ENCODE results near the gene RGS8.

RGS8 gene

DNA sequence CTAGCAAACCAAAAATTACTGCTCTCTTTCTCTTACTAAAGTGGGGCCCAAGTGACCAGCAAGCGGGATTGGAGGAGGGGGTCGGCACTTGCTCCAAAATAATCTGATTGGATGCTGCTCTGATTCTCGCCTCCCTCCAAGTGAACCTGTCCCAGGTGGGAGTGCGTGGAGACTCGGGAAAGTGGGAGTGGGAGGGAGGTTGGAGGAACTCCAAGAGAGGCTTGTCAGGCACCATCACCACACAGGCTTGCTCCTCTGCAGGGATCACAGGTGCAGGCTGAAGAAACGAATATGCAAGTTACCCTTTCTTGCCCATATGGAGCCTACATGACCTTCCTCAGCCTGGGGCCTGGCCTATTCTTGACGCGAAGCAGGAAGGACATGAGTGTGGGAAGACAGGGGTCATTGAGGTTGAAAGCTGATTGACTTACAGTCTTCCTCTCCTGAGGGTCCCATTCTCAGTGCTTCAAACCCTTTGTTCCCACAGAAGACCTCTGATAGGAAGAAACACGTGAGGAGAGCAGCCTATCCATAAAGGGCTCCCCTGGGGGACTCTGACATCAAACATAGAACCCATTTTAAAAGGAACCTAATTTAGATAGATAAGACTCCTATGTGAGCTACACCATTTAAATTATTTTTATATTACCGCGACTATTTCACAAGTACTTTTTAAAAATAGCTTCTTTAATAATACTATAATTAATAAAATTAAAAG is 14.2 kb downstream of the RGS8 start:
- no peak for DNase-seq

DNA sequence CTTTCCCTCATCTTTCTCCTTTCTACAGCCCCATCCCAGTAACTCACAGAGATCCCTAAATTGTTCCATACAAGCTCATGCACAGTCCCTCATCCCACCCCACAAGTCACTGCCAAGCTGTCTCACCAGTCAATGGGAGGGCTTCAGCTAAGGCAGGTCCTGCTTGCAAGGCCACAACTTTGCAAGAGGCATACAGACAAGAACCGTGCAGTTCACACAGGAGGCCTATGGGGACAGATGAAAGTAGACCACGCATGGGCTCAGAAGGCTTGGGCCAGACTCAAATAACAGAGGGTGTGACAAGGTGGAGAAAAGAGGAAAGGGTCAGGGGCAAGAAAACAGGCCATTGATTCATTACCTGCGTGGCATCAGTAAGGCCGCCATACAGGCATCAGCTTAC is 15.1 kb downstream of the RGS8 start:
- DNase-seq, result no peak

DNA sequence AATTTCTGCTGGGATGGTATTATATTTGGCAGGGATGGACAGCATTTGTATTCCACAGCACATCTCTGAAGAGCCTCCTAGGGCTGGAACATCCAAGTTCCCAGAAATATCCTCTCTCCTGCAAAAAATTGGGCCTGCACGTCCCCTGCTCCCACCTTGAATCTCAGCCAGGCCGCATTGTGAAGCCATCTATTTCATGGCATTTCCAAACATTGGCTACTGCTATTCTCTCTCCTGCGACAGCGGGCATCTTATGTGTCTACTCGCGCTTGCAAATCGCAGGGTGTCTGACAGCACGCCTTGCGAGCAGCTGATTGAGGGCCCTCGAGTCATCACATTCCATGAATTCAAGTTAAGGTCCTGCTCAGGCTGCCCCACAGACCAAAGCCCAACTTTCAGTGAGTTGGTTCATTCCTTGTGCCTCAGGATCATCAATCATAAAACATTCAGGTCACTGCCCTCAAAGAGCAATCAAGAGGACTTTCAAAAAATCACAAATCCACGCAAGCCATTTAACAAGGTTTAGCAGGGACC is 15.8 kb downstream of the RGS8 start:
- no peak for DNase-seq

DNA sequence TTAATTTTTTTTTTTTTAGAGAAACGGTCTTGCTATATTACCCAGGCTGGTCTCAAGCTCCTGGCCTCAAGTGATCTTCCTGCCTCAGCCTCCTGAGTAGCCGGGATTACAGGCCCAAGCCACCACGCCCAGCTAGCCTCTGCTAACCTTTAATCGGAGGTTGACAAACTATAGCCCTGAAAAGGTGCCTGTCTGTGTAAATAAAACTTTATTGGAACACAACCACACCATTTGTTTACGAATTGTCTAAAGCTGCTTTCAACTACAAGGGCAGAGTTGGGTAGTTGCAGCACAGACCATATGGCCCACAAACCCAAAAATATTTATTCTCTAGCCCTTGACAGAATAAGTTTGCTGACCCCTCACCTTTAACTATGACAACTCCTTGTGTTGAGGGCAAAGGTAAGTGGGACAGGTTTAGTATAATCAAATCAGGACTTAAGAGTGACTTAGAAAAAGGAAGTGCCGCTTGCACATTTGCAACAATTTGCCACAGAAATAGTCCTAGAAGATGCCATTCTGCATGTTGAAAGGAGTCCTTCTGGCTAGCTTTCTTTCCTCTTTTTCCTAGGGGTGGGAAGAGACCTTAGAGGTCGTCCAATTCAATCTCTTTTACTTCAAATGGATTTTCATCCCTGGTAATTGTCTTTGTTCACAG is 16.4 kb downstream of the RGS8 start:
- no peak for DNase-seq

DNA sequence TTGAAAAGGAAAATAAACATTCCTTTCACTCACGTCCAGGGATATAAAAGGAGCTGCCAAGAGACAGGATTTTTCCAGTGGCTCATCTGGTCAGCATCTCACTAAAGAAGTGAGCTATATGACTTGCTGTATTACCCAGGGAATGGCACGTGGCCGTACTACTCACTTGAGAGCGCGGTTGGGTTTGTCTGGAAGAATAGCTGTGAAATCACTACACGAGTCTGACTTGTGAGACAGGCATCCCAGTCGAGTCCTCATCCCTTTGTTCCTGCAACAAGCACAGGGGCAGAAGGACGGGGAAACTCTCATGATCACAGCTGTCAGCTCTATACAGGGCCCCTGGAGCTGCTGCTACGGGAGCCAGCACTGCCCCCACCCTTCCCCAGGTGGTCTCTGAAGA is 17.7 kb downstream of the RGS8 start:
- no peak for DNase-seq

DNA sequence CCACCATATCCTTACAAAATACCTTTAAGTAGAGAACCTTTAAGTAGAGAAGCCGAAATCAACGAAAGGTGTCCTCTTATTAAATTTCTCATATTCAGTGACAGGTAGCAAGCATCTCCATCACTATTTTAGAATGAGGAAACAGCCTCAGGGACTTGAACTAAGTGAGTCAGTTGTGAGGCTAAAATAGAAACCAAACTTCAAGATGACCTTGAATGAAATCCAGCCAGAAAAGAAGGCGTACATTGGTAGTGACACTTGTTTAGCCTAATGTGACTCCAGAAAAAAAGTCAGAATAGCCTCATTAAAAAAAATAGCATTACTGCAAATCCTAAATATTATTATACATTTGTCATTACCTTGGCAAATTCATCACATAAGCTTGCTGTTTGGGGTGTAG is 20.1 kb downstream of the RGS8 start:
- DNase-seq, result no peak

DNA sequence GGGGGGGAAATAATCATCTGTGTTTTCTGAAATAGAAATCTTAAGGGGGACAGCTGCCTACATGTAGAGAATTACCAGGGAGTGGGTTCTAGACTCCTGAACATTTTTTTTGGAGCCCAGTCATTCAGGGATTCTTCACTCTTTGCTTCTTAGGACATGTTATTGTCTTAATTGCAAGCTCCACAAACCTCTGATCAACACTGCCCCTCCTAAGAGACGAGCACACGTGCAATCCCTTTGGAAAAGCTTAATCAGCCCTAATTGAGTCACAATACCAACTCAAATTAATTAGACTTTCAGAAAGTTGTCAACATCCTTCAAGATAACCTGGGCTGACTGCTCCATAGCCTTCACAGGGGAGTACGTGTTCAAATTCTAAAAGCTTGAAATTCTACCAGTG is 21.4 kb downstream of the RGS8 start:
- no peak for DNase-seq

DNA sequence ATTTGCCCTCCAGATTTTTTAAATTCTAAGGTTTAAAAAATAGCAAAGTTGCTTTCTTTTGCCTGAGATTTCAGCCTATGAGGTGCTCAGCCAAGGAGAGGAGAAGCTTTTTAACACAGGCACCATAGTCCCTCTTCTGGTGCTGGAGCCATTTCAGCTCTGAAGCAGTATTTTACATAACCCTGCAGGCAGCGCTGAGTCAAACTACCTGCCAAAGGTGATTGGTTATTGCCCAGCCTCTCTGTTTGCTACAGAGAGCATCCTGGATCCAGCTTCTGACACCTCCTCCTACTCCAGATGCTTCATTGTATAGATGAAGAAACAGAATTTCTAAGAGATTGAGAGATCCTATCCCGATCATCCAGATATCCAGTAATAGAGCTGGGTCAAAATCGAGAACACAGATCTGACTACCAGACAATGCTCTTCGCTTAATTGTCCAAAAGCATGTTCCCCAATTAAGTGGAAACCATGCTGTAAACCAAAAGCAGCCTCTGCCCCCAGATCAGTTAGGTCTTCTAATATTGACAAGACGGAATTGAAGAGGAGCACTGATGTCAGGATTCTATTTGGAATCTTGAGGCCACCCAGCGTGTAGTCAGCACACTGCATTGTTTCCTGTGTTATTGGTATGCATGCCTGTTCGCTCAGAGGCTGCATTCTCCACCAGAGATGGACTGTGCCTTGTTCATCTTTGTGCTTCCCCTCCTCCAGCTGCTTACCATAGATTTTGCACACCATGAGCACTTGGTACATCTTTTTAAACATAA is 22.1 kb downstream of the RGS8 start:
- DNase-seq, result no peak

DNA sequence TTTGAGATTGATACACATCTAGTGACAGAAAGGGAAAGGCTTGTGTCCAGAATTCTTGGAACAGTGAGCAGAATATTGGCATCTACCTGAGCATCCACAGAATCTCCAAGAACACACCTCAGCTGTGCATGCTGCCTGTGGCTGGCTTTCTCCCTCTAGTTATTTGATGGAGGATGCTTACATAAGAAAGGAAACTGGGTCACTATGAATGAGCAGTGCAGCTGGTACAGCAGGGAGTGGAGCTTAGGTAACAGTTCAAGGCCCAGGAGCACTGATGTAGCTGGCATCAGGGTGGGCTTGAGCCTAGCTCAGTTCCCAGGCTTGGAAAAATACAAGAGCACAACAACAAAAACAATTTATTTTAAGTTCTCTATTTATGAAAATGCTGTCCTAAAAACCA is 26.3 kb downstream of the RGS8 start:
- DNase-seq, result no peak

DNA sequence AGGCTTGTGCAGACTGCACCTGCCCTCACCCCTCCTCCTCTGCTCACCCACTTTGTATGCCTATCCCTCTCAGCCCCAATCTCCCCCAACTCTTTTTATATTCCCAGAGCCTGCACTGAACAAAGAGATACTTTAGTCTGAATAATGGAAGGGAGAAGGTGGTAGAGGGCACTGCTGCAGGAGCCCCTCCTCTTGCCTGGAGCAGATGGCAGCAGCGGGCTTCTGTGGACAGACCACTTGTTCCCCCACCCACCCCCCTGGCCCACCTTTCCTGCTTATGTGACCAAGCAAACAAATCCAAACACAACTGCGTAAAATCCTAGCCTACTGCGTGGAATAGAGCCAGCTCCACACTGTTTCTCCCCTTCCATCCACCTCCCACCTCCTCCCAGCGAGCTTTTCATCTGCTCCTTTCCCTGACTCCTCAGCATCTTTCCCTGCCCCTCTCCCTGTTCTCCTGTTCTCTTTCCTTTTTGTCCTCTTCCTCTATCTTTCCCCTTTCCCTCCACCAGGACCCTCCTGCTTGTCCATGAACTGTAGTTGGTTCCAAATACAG is 27.5 kb downstream of the RGS8 start:
- no peak for DNase-seq

DNA sequence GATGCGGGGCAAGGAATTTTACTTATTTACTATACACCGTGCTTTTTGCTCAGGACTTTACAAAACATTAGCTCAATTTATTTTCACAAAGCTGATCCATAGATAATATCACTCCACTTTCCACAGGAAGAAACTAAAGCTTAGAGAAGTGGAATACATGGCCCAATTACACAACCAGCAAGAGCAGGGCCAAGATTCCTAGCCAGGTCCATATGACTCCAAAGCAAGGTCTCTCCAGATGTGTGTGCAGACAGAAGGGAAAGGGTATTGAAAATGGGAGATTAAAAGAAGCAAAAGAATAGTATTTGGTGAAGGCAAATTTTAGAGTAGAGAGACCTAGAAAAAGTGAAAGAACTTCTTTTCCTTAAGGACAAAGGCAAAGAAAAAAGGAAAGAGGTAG is 30.4 kb downstream of the RGS8 start:
- DNase-seq, result no peak

DNA sequence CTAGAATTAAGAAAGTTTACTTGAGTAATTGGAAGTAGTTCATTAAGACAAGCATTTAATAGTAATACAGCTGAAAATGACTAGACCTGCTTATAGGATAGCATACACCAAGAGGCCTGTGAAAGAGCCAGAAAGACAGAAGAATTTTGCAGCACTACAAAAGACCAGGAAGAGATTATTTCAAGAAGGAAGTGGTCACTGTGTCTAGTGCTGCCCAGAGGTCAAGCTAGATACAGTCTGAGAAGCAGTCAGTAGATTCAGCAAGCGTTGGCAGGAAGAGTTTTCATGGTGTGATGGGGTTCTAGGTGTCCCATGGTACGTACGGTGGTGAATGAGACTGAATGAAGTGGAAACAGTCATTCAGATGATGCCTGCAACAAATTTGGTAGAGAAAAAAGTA is 31.5 kb downstream of the RGS8 start:
- no peak for DNase-seq

DNA sequence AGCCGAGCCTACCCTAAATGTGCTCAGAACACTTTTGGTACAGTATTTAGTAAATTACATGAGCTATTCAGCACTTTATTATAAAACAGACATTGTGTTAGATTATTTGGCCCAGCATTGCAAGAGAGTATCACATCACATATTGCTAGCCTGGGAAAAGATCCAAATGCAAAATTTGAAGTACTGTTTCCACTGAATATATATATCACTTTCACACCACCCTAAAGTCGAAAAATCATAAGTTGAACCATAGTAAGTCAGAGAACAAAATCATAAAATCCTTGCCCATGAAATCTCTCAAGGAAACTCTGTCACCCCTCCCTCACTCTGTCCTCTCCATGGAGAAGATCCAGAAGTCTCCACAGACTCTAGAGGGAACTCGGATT is 33.1 kb downstream of the RGS8 start:
- no peak for DNase-seq

DNA sequence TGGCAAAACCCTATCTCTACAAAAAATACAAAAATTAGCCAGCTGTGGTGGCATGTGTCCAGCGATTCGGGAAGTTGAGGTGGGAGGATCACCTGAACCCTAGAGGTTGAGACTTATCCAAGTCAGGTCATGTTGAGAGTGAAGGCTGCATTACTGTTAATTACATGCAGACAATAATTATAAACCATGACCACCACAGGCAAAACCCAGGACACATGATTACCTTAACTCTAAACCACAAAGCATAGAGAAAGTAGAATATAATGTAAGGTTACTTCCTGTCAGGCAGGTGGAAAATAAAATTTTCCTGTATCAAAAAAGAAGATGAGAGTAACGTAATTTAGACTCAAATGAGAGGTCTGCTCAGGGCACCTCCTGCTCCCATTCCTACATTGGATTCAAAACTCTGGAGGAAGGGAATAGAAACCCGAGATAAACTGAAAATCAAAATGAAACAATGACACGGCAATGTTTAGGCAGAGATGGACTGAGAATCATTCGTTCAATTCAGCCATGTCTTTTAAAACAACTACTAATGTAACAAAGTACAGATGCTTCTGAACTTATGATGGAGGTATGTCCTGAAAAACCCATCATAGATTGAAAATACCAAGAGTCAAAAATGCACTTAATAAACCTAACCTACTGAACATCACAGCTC is 33.6 kb downstream of the RGS8 start:
- DNase-seq, result no peak

DNA sequence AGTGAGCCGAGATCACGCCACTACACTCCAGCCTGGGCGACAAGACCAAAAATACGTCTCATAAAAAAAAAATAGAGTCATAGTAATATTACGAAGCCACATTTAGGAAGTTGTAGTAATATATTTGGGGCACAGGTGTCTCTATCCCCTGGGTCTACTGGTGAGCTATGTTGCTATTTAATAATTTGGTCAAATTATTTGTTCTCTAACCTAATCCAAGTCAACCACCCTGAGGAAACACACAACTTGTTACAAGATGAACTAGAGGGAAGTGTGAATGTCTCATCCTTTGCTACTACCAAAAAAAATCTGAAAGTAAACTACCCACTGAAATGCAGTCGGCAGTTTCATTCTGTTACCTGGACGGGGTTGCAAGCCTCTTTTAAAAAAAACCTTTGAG is 35.3 kb downstream of the RGS8 start:
- no peak for DNase-seq

DNA sequence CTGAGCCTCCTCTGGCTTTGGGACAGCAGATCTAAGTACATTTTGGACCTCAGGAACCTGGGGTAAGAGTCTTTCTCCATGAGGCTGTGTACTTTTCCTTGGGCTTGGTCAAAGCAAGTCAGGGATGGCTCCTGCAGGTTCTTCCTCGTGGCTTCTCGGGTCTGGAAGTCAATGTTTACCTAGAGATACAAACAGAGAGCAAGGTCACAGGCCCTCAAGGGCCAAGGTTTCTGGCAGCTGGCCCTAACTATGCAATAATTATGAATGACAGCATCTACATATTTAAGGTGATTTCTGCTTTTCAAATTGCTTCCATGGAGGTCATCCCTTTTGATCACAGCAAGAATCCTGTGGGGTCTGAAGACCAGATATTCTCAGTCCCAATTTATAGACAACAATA is 37.6 kb downstream of the RGS8 start:
- no peak for DNase-seq

DNA sequence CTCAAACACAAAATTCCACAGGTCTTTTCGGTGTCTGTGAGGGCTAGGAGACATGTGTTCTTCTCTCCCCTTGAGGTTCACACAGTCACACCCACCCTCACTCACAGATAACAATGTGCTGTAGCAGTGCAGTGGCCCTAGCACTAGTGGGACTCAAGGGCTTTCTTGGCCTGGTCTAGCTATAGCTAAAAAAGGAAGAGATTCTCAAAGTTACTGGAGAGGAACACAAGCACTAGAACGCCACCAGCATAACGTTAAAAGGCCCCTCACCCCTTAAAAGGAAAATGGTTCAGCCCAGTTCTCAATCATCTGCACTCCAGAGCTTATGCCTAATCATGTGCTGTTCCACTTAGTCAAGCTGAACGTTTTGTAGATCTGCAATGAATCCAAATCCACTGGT is 39.5 kb downstream of the RGS8 start:
- no peak for DNase-seq

DNA sequence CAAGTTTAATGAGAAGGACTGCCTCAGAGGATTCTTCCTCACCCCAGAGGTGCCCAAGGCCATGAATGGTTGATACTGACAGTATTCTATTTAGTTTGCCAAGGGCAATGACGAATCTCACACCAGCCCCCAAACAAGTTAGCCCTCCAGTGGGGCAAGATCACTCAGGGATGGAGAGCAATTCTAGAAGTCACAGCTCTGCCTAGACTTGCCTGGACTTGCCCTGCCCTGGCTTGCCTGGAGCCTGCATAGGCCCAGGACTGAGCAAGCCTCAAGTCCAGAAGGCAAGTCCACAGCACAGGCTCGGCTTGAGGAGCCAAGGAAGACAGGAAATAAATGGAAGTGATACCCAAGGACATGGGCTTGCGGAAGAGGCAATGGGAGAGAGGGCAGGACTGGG is 40.7 kb downstream of the RGS8 start:
- no peak for DNase-seq

DNA sequence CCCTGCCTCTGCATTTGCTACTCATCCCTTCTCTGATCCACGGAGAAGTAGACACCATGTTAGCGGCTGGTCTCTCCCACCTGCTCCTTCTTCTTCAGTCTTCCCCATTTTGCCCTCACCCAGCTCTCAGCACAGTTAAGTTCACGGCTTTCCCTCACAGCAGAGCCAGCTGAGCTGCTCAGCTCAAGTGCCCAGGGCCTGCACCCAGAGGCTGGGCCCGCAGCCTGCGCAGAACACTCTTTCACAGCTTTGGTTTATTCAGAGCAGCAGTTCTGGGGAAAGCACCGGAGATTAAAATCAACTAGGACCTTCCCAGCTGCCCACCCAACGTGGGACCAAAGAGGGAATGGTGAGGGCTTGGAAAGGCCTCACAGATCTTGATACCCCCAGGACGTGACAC is 41.9 kb downstream of the RGS8 start:
- no peak for DNase-seq

DNA sequence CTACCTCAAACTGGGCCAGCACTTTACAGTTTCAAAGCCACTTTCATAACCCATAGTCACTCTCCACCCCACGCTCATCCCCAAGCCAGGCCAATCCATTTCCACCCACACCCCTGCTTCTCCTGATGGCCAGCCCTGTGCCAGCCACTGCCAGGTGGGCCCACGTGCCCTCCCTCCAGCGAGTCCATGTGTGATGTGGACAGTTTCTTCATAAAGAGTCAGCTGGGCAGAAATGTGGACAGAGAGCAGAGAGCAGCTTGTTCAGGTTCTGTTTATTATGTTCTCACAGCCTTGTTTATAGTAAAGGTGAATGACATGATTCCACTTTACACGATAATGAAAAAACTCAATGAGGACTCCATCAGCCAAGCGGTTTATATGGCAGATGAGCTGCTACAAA is 42.8 kb downstream of the RGS8 start:
- DNase-seq, result no peak

DNA sequence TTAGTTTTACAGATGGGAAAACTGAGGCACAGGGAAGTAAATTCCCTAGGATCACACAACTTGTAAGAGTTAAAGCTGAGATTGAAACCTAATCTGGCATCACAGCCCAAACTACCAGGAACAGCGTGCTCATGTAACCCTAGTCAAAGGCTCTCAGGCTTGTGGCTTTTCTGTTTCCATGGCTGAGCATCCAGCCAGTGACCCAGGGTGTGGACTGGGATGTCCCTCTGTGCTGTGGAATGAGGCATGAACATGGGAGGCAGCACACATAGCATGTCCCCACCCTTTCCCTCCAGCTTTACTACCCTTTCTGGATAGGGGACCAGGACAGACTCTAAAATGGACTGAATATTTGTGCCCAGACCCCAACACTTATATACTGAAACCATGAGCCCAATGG is 45.1 kb downstream of the RGS8 start:
- no peak for DNase-seq

DNA sequence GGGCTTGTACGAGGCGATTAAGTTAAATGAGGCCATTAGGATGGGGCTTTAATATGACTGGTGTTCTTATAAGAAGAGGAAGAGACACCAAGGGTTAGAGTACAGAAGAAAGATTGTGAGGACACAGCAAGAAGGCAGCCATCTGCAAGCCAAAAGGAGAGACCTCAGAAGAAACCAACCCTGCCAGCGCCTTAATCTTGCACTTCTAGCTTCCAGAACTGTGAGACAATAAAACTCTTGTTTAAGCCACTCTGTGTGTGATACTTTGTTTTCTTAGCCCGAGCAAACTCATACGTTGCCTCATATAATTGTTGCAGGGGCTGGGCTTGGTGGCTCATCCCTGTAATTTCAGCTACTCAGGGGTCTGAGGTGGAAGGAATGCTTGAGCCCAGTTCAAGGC is 46.6 kb downstream of the RGS8 start:
- no peak for DNase-seq

DNA sequence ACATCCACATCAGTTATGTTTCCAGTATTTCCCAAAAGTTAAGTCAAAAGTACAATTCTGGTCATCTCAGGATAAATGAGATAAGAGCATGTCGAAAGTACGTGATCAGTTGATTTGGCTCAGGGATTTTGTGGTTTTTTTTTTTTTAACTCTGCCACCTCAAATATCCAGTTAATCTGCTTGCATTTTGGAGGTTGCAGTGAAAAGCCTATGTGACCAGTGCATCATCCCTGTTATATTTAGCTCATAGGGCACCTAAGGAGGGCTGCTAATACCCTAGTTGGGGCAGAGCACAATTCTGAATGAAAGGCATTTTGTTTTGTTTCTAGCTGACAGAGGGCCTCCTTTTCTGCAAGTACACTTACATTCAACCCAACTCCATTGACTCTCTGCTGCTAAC is 48.5 kb downstream of the RGS8 start:
- no peak for DNase-seq
